HG02884 (cell line): ENCODE data around the gene UFD1.

ENCODE experiments used
- ATAC-seq: cut with Tn5 transposase; IDR thresholded peaks from one replicate; pipeline ENCODE4 v1.9.1; 2021; ENCODE audit warnings: mild to moderate bottlenecking, moderate library complexity; ENCODE audit not compliant: unreplicated experiment

Gene UFD1

GRCh38 chr22:19516378-19517170 lies 37.6 kb upstream of the UFD1 start:
- ATAC-seq: no peak

GRCh38 chr22:19515654-19516377 lies 36.8 kb upstream of the UFD1 start:
- no peak for ATAC-seq

GRCh38 chr22:19514831-19515565 lies 36.0 kb upstream of the UFD1 start:
- ATAC-seq: no peak

GRCh38 chr22:19513823-19514222 lies 34.8 kb upstream of the UFD1 start:
- ATAC-seq: no peak

DNA sequence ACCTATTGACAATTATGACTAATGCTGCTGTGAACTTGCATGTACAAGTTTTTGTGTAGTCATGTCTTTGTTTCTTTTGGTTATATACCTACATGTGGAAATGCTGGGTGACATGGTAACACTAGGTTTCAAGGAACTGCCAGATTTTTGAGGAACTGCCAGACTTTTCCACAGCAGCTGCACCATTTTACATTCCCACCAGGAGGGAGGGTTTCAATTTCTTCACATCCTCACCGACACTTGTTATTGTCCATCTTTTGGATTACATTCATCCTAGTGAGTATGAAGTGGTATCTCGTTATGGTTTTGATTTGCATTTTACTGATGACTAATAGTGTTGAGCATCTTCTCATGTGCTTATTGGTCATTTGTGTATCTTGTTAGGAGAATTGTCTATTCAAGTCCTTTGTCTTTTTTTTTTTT lies 31.9 kb upstream of the UFD1 start:
- no peak for ATAC-seq

GRCh38 chr22:19509923-19510322 lies 30.9 kb upstream of the UFD1 start:
- ATAC-seq: no peak

GRCh38 chr22:19509191-19509590 lies 30.2 kb upstream of the UFD1 start:
- ATAC-seq: no peak

DNA sequence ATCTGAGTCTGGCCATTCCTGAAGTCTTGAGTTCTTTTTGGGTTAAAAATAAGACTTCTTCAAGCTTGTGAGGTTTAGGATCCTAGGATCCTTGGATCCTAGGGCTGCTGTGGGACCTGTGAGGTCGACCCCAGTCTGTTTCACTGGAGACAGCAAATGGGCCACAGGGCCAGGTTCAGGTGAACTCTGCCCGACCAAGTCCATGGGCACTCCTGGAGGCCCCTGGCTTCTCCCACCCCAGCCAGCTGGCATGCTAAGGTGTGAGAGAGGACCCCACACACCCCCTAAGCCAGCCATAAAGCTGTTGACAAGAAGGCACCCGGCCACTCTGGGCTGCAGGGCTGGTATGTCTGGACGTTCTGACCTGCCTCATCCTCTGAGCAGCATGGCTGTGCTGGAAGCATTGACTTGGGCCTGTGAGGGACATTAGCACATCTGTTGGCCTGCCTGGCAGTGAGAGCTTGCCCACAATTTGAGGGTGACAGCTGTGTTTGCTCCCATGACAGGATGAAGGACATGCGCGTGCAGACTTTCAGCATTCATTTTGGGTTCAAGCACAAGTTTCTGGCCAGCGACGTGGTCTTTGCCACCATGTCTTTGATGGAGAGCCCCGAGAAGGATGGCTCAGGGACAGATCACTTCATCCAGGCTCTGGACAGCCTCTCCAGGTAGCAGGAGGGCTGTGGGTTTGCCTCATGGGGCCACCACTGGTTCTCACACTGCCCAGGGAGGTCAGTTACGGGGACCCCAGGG lies 29.2 kb upstream of the UFD1 start:
- no peak for ATAC-seq

DNA sequence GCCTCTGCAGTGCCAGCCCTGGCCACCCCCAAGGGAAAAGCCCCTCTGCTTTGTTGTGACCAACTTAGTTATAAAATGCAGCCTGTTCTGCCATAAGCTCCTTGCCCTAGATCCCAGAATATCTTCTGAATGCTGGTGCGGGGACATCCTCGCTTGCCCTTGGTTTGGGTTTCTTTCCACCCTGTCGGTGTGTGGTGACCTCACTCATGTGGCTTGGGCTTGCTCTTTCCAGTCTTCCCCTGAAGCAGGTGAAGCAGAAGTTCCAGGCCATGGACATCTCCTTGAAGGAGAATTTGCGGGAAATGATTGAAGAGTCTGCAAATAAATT lies 28.5 kb upstream of the UFD1 start:
- ATAC-seq: no peak

GRCh38 chr22:19506212-19506611 lies 27.2 kb upstream of the UFD1 start:
- no peak for ATAC-seq

DNA sequence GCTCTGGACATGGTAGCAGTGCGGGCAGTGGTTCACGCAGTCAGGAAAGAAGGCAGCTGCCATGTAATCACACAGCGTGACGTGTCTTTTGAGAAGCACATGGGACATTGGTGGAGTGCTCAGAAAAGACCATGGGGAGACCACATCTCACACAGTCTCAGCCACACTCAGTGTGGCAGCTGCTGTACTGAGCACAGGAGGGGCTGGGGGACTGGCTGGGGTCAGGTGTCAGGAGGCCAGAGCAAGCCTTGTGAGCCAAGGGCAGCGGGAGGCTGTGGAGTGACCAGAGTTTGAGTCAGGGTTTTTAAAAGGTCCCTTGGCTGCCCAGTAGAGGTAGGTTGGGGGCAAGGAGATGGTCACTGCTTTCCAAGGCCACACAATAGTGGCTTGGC lies 26.7 kb upstream of the UFD1 start:
- ATAC-seq: no peak

- ATAC-seq: no peak
These were observed 26.1 kb upstream of the UFD1 start for GRCh38 chr22:19504900-19505734.

DNA sequence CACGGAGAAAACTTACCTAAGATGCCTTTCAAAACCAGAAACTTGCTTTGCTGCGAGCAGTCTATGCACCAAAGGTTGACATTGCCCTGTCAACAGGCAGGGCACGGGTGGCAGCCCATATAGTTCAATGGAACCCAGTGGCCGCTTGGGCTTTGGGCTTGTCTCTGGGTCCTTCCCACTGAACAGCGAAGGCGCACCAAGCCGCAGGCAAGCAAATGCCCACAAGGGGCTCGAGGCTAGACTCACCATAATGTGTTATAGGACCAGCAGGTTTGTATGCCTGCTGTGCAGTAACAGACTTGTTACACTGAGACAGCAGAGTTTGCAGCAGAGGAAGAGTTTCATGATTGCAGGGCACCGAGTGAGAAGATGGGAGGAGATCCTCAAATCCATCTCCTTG lies 24.9 kb upstream of the UFD1 start:
- ATAC-seq: no peak

- no peak for ATAC-seq
These were observed 24.4 kb upstream of the UFD1 start for GRCh38 chr22:19503367-19503766.

DNA sequence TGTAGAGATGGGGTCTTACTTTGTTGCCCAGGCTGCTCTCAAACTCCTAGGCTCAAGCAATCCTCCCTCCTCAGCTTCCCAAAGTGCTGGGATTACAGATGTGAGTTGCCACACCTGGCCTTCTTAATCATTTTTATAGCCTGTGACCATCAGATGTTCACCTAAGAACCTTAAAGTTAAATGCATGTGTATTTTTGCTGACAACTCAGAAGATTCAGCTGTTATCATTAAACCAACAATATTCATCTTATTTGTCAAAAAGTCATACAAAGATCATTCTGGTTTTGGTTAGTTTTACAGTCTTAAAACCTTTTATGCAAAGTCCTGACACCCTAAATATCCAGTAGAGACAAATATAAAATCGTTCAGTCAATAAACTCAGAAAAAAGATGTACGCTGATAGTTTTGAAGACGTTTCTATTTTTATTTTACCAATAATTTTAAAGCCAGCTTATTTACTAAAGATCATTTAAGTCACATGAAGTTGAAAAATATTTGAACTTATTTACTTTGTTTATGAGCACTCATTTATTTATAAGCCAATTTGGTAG lies 23.0 kb upstream of the UFD1 start:
- ATAC-seq: no peak

DNA sequence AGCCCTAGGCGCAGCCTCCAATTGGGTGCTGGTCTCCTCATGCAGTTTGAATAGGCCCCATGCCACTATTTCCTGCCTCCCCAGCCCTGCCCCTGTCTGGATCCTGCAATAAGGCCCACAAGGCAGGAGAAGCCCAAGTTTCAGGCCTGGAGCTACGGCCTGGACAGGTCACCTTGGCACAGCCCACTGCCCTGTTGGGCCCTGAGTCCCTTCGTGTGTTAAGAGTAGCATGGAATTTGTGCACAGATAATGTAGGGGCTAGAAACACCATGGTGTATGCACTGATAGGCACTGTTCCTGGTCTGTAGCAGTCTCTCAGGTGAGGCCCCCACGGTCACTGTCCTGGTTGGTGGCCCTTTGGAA lies 20.9 kb upstream of the UFD1 start:
- no peak for ATAC-seq

- no peak for ATAC-seq
These were observed 20.4 kb upstream of the UFD1 start for GRCh38 chr22:19499236-19499879.

- no peak for ATAC-seq
These were observed 19.8 kb upstream of the UFD1 start for GRCh38 chr22:19498866-19499190.

GRCh38 chr22:19498154-19498865 lies 19.3 kb upstream of the UFD1 start:
- no peak for ATAC-seq
